Activated naive CD8-positive, alpha-beta T cell treated with anti-CD3 and anti-CD28 coated beads for 36 hours (primary cell): ENCODE results near the gene KRTAP10-8. TPM values are rescaled to one million over a fixed set of nuclear protein-coding genes. Genes with fewer than 3 reads are reported as not detected.
A peak's percentile ranks its signal among the peaks of the same experiment; 100 is the strongest.
"Not testable (repeated sequence)": the region's sequence is repeated elsewhere in the genome, so short reads cannot be mapped to it uniquely, and the experiment has no call there.

Experiments used
- DNase-seq: peaks from one replicate; pipeline ENCODE4 v3.0.0; 2021
- H3K27ac Mint-ChIP-seq: one replicate; pipeline ENCODE4 v1.8.0; 2022; ENCODE audit warnings: mild to moderate bottlenecking, moderate library complexity, mixed read lengths
- H3K27me3 Mint-ChIP-seq: one replicate; pipeline ENCODE4 v1.8.0; 2022; ENCODE audit warnings: mild to moderate bottlenecking, mixed read lengths
- H3K36me3 Mint-ChIP-seq: one replicate; pipeline ENCODE4 v1.8.0; 2021; ENCODE audit warnings: mild to moderate bottlenecking, mixed read lengths
- H3K4me1 Mint-ChIP-seq: one replicate; pipeline ENCODE4 v1.8.0; 2021; ENCODE audit warnings: mixed read lengths
- H3K4me3 Mint-ChIP-seq: one replicate; pipeline ENCODE4 v1.8.0; 2022; ENCODE audit warnings: mild to moderate bottlenecking, moderate library complexity, mixed read lengths
- H3K9me3 Mint-ChIP-seq: one replicate; pipeline ENCODE4 v1.8.0; 2022; ENCODE audit warnings: mixed read lengths
- total RNA-seq, 2 experiments: library from RNA; stranded (reverse); gene quantifications; one replicate each; pipeline ENCODE4 v1.2.3, GENCODE V29; 2021

Gene KRTAP10-8
- total RNA-seq, 2 experiments from 2014 or later = not detected

- no peaks in the 10 kb centered on the region for H3K4me1 Mint-ChIP-seq
- no peak overlapping the region for H3K27ac Mint-ChIP-seq
- H3K36me3 Mint-ChIP-seq = peaks cover 1% of the 10 kb centered on the region
- H3K4me3 Mint-ChIP-seq = no peak overlapping the region
- H3K27me3 Mint-ChIP-seq = no peaks in the 10 kb centered on the region
- DNase-seq = no peak
- H3K9me3 Mint-ChIP-seq = peaks cover 19% of the 10 kb centered on the region
Measured at GRCh38 chr21:44574457-44575306, 37.2 kb upstream of the KRTAP10-8 start.

- Mint-ChIP-seq H3K27ac (no peak overlapping the region), H3K4me1 (peaks cover 2% of the 10 kb centered on the region), H3K27me3 (no peaks in the 10 kb centered on the region), H3K36me3 (peaks cover 1% of the 10 kb centered on the region), H3K4me3 (no peak overlapping the region), H3K9me3 (peaks cover 22% of the 10 kb centered on the region)
- no peak for DNase-seq
Measured at GRCh38 chr21:44575307-44576024, 36.4 kb upstream of the KRTAP10-8 start.

GRCh38 chr21:44576025-44576420, 35.9 kb upstream of the KRTAP10-8 start:
- H3K4me3 Mint-ChIP-seq = no peak overlapping the region
- H3K27ac Mint-ChIP-seq = no peak overlapping the region
- DNase-seq = no peak
- H3K27me3 Mint-ChIP-seq = no peaks in the 10 kb centered on the region
- peaks cover 2% of the 10 kb centered on the region for H3K36me3 Mint-ChIP-seq
- peaks cover 2% of the 10 kb centered on the region for H3K4me1 Mint-ChIP-seq
- peaks cover 23% of the 10 kb centered on the region for H3K9me3 Mint-ChIP-seq

- H3K36me3 Mint-ChIP-seq = peaks cover 8% of the 10 kb centered on the region
- no peak for DNase-seq
Measured at GRCh38 chr21:44578371-44579055, 33.4 kb upstream of the KRTAP10-8 start.

GRCh38 chr21:44579056-44579832, 32.6 kb upstream of the KRTAP10-8 start:
- Mint-ChIP-seq H3K4me3 (no peak overlapping the region), H3K27ac (no peak overlapping the region), H3K27me3 (no peaks in the 10 kb centered on the region), H3K36me3 (peaks cover 8% of the 10 kb centered on the region), H3K9me3 (peaks cover 29% of the 10 kb centered on the region), H3K4me1 (peaks cover 11% of the 10 kb centered on the region)
- no peak for DNase-seq

More at GRCh38 chr21:44578371-44579055, 33.4 kb upstream of the KRTAP10-8 start:
- peaks cover 29% of the 10 kb centered on the region for H3K9me3 Mint-ChIP-seq
- H3K27me3 Mint-ChIP-seq = no peaks in the 10 kb centered on the region
- H3K4me3 Mint-ChIP-seq = no peak overlapping the region
- H3K27ac Mint-ChIP-seq = no peak overlapping the region
- H3K4me1 Mint-ChIP-seq = peaks cover 8% of the 10 kb centered on the region

GRCh38 chr21:44579833-44580144, 32.1 kb upstream of the KRTAP10-8 start:
- peaks cover 11% of the 10 kb centered on the region for H3K4me1 Mint-ChIP-seq
- H3K4me3 Mint-ChIP-seq = peak overlapping the region; percentile 25
- peaks cover 8% of the 10 kb centered on the region for H3K36me3 Mint-ChIP-seq
- no peaks in the 10 kb centered on the region for H3K27me3 Mint-ChIP-seq
- no peak for DNase-seq
- H3K27ac Mint-ChIP-seq = no peak overlapping the region
- peaks cover 29% of the 10 kb centered on the region for H3K9me3 Mint-ChIP-seq

- Mint-ChIP-seq H3K4me3 (peak within 1 kb of the TSS; percentile 25), H3K9me3 (peaks cover 29% of the 10 kb centered on the region), H3K4me1 (peaks cover 11% of the 10 kb centered on the region)
- H3K27me3 Mint-ChIP-seq, H3K36me3 Mint-ChIP-seq, H3K27ac Mint-ChIP-seq, DNase-seq: not testable (repeated sequence)
Measured at GRCh38 chr21:44580231-44580821, 31.6 kb upstream of the KRTAP10-8 start, which contains the start of gene KRTAP10-5. Gene KRTAP10-5, minus strand, starts transcription at chr21:44580604. Its CDS starts 26 bp downstream, at chr21:44580578.

GRCh38 chr21:44581158-44581557, 30.7 kb upstream of the KRTAP10-8 start:
- H3K4me1 Mint-ChIP-seq = peaks cover 11% of the 10 kb centered on the region
- no peak overlapping the region for H3K4me3 Mint-ChIP-seq
- no peaks in the 10 kb centered on the region for H3K27me3 Mint-ChIP-seq
- no peak for DNase-seq
- peaks cover 8% of the 10 kb centered on the region for H3K36me3 Mint-ChIP-seq
- peaks cover 29% of the 10 kb centered on the region for H3K9me3 Mint-ChIP-seq
- no peak overlapping the region for H3K27ac Mint-ChIP-seq

GRCh38 chr21:44582055-44582454, 29.8 kb upstream of the KRTAP10-8 start:
- DNase-seq = no peak
- peaks cover 25% of the 10 kb centered on the region for H3K9me3 Mint-ChIP-seq
- peaks cover 11% of the 10 kb centered on the region for H3K4me1 Mint-ChIP-seq
- H3K27ac Mint-ChIP-seq = no peak overlapping the region
- peaks cover 8% of the 10 kb centered on the region for H3K36me3 Mint-ChIP-seq
- H3K27me3 Mint-ChIP-seq = peaks cover 4% of the 10 kb centered on the region
- H3K4me3 Mint-ChIP-seq = no peak overlapping the region

GRCh38 chr21:44583089-44583799, 28.6 kb upstream of the KRTAP10-8 start:
- Mint-ChIP-seq H3K36me3 (peaks cover 7% of the 10 kb centered on the region), H3K27me3 (peaks cover 4% of the 10 kb centered on the region), H3K4me3 (no peak overlapping the region), H3K27ac (no peak overlapping the region), H3K9me3 (peaks cover 14% of the 10 kb centered on the region), H3K4me1 (peaks cover 11% of the 10 kb centered on the region)
- no peak for DNase-seq

GRCh38 chr21:44583800-44584147, 28.1 kb upstream of the KRTAP10-8 start:
- Mint-ChIP-seq H3K9me3 (peaks cover 12% of the 10 kb centered on the region), H3K36me3 (peaks cover 7% of the 10 kb centered on the region), H3K27me3 (peaks cover 4% of the 10 kb centered on the region), H3K4me3 (no peak overlapping the region), H3K4me1 (peaks cover 11% of the 10 kb centered on the region), H3K27ac (no peak overlapping the region)
- no peak for DNase-seq

GRCh38 chr21:44585892-44586291, 26.0 kb upstream of the KRTAP10-8 start:
- Mint-ChIP-seq H3K4me3 (no peak overlapping the region), H3K4me1 (peaks cover 9% of the 10 kb centered on the region), H3K36me3 (peaks cover 7% of the 10 kb centered on the region), H3K27me3 (peaks cover 4% of the 10 kb centered on the region), H3K27ac (no peak overlapping the region), H3K9me3 (peaks cover 7% of the 10 kb centered on the region)
- DNase-seq = no peak

- Mint-ChIP-seq H3K4me3 (no peak overlapping the region), H3K4me1 (no peaks in the 10 kb centered on the region), H3K27me3 (peaks cover 4% of the 10 kb centered on the region), H3K9me3 (no peaks in the 10 kb centered on the region), H3K36me3 (no peaks in the 10 kb centered on the region), H3K27ac (no peak overlapping the region)
- no peak for DNase-seq
Measured at GRCh38 chr21:44589094-44589493, 22.8 kb upstream of the KRTAP10-8 start.
